Measurements from ENCODE around the gene NRXN3.

Gene NRXN3

DNA sequence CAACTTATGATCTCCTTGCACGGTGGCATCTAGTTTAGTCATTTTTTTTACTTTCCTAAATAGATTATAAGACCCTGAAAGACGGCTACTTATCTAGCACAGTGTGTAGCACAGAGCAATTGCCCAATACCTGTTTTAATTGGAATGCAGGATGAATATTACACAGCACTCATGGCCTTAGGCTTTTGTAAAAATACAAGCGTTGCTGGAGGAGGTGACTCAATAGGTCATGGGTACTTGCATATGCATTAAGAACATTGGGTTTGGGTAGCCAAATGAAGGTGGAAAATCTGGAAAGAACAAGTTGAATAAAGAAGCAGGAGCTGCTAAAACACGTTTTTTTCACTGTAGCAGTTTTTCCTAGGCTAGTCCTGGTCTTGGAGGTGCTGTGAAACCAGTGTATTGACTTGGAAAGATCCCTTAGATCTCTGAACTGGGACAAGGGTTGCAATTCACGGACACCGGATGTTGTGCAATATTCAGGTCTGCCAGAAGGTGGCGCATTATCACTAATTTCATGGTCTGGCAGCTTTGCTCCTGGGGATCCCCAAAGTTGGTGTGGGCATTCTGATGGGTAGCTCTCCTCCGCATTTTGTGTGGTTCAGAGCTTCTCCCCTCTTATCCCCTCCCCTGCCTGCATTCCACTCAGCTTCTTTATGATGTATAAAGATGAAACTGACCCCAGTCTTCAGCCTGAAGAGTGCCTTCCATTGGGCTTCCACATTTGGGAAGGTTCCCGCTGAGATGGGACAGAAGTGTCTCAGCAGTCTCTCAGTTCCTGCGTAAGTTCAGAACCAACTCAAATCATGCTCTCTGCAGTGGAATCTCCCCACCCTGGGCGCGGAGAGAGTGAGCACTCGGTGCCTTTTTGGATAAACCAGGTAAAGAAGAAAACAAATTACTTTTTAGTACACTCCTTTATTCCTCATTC, 278.3 kb downstream of the NRXN3 start:
- POLR2A ChIA-PET, result no interaction called here
- DNase-seq (ENCODE audit: low read depth, low spot score), result no peak
- TF ChIP-seq, protein P1, sequence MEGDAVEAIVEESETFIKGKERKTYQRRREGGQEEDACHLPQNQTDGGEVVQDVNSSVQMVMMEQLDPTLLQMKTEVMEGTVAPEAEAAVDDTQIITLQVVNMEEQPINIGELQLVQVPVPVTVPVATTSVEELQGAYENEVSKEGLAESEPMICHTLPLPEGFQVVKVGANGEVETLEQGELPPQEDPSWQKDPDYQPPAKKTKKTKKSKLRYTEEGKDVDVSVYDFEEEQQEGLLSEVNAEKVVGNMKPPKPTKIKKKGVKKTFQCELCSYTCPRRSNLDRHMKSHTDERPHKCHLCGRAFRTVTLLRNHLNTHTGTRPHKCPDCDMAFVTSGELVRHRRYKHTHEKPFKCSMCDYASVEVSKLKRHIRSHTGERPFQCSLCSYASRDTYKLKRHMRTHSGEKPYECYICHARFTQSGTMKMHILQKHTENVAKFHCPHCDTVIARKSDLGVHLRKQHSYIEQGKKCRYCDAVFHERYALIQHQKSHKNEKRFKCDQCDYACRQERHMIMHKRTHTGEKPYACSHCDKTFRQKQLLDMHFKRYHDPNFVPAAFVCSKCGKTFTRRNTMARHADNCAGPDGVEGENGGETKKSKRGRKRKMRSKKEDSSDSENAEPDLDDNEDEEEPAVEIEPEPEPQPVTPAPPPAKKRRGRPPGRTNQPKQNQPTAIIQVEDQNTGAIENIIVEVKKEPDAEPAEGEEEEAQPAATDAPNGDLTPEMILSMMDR (IDR thresholded peaks at IDR 0.05; ENCODE audit: insufficient read depth, low read length, missing control alignments), result peak; percentile 41
- H3K4me3 ChIP-seq (ENCODE audit: low read depth, low read length), result no peak overlapping the region
- CTCF ChIA-PET, result interaction anchor here (0.7 to 3.3 kb wide), 13 partner anchors 10 to 388 kb away, joined by 3 to 17 read pairs (median 3); no protein-coding TSS in a partner anchor

DNA sequence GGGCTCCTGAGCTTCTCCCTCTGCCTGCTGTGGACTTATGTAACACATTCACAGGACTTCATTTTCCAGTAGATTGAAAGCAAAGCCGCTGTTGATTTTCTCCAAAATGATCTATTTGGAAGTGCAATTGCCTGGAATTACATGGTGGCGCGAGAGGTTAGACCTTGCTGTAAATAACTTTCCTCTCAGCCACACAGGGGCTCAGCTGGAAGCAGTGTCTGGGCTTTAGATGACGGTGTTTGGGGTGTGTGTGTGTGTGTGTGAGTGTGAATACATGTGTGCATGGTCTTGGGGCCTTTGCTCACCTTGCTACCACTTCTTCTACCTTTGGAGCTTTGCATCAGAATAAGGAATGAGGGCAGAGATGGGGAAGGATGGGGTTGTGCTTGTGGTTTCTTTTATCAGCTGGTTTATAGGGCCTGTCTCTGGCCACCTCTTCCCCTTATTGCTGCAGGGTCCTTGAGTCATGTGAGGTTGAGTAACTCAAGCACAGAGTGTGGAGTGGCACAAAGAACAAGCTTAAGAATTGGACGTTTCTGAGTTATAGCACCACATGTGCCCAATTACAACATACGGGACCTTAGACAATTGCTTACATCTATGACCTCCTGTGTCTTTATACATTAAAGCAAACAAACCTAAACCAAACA, 280.6 kb downstream of the NRXN3 start:
- ChIA-PET CTCF (interaction anchor here (0.8 to 3.3 kb wide), 2 partner anchors 148 to 249 kb away, joined by 3 to 17 read pairs; no protein-coding TSS in a partner anchor), POLR2A (no interaction called here)
- no peak for DNase-seq (ENCODE audit: low read depth, low spot score)
- TF ChIP-seq, protein P1 (IDR thresholded peaks at IDR 0.05; ENCODE audit: insufficient read depth, low read length, missing control alignments), result no peak
- no peak overlapping the region for H3K4me3 ChIP-seq (ENCODE audit: low read depth, low read length)

- POLR2A ChIA-PET, result no interaction called here
- no peak overlapping the region for H3K4me3 ChIP-seq (ENCODE audit: low read depth, low read length)
- DNase-seq (ENCODE audit: low read depth, low spot score), result no peak
- CTCF ChIA-PET, result no interaction called here
- TF ChIP-seq, protein P1 (IDR thresholded peaks at IDR 0.05; ENCODE audit: insufficient read depth, low read length, missing control alignments), result no peak
These were observed 281.1 kb downstream of the NRXN3 start for GRCh38 chr14:78451319-78451695.

- no peak for DNase-seq (ENCODE audit: low read depth, low spot score)
- ChIA-PET CTCF (no interaction called here), POLR2A (no interaction called here)
- TF ChIP-seq, protein P1 (IDR thresholded peaks at IDR 0.05; ENCODE audit: insufficient read depth, low read length, missing control alignments), result no peak
- H3K4me3 ChIP-seq (ENCODE audit: low read depth, low read length), result no peak overlapping the region
These were observed 285.8 kb downstream of the NRXN3 start for GRCh38 chr14:78455896-78456435.

- CTCF ChIA-PET, result no interaction called here
- H3K4me3 ChIP-seq (ENCODE audit: low read depth, low read length), result no peak overlapping the region
- no peak for DNase-seq (ENCODE audit: low read depth, low spot score)
- POLR2A ChIA-PET, result no interaction called here
- TF ChIP-seq, protein P1 (IDR thresholded peaks at IDR 0.05; ENCODE audit: insufficient read depth, low read length, missing control alignments), result no peak
These were observed 299.8 kb downstream of the NRXN3 start for GRCh38 chr14:78469947-78470346.
